NCI-H1417 treated with DMSO at 0.1 percent for 48 hours (cell line): ENCODE data around the gene OSMR.
"Not testable (repeated sequence)": the region's sequence is repeated elsewhere in the genome, so short reads cannot be mapped to it uniquely, and the experiment has no call there.

ENCODE experiments used
- DNase-seq: peaks from one replicate; lab custom pipeline; 2025; lab: John Stamatoyannopoulos, UW

Gene OSMR

GRCh38 chr5:38831117-38831516 lies 14.7 kb upstream of the OSMR start:
- DNase-seq: no peak

GRCh38 chr5:38831909-38832308 lies 13.9 kb upstream of the OSMR start:
- DNase-seq: no peak

GRCh38 chr5:38832810-38833209 lies 13.0 kb upstream of the OSMR start:
- DNase-seq: no peak

GRCh38 chr5:38835887-38836286 lies 9.9 kb upstream of the OSMR start:
- DNase-seq: no peak

DNA sequence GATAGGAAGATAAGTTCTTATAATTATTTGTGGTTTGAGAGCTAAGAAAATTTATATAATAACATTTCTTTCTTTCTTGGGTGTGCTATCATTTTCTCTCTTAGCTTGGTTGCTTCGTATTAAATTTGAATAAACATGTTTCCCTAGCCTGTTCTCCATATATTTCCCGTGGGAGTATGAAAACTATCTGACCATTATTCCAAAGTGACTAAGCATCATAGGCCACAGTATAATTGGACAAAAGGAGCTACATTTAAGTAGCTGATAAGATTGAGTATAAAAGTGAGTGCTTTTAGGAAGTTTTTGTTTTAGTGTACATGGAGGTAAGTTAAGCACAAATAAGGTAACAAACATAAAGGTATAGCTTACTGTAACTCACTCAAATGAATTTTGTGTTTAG lies 8.4 kb upstream of the OSMR start:
- no peak for DNase-seq

DNA sequence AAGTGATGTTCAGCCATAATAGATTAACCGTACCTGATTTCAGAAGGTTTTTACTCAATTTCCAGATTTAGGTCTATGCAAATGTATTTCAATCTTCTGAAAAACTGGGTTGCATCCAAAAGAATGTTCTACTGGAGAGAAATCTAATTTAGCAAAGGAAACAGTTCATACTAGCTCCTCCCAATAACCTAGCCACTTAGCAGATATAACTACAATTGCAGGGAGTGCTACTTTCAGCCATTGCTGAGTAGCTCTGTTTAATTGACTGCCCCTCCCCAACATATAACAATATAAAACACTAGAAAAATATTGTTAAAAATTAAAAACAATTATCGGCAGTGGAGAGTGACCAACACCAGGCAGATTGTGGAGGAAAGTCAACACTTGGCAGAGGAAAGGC lies 7.9 kb upstream of the OSMR start:
- no peak for DNase-seq

GRCh38 chr5:38843665-38844064 lies 2.1 kb upstream of the OSMR start:
- DNase-seq: no peak

- DNase-seq: no peak
Observed at GRCh38 chr5:38846379-38847011, 683 bp downstream of the OSMR start.

DNA sequence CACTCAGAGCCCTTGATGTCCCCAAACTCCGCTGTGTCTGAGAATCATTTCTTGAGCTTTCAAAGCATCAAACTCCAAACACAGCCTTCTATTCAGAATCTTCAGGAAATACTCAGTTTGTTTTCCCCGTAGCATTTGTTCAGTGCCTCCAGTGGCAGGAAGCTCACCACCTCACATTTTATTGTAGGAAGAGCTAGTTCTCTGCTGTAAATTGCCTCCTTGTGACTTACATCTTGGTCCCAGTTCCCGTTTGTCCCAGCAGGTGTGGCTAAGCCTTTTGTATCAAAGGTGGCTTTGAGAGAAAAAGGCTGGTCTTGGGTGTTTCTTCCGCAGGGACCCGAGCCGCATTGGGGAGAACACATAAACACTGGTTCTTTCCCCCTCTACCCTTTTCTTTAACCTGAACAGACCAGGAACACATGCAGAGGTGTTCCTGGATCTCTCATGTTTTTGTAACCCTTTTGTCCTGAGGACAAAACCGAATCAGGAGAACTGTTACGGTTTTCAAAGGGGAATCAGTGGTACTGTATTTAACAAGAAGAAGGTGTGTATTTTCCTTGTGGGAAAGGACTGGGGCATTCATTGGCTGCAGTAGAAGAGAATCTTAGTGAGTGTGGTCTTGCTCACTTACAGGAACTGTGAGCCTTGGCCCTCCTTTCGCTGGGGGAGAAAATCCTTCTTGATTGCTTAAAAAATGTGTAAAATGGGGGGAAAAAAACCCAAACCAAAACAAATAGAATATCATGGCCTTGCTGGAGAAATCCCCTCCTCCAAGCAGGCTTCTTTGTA lies 1.9 kb downstream of the OSMR start:
- DNase-seq: no peak

- no peak for DNase-seq
Observed at GRCh38 chr5:38848637-38849036, 2.8 kb downstream of the OSMR start.

GRCh38 chr5:38851640-38852039 lies 5.8 kb downstream of the OSMR start:
- not testable (repeated sequence) for DNase-seq

- no peak for DNase-seq
Observed at GRCh38 chr5:38853753-38854470, 8.1 kb downstream of the OSMR start.

- DNase-seq: no peak
Observed at GRCh38 chr5:38854907-38855306, 9.1 kb downstream of the OSMR start.

DNA sequence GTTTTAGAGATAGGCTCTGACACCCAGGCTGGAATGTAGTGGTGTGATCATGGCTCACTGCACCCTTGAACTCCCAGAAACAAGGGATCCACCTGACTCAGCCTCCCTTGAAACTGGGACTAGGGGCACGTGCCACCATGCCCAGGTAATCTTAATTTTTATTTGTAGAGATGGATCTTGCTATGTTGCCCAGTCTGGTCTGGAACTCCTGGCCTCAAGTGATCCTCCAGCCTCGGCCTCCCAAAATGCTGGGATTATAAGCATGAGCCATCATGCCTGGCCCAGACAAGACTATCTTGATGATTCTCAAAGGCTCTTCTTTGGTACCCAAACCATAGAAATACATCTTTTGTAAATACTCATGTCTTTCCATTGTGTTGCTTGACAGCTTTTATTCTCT lies 10.8 kb downstream of the OSMR start:
- DNase-seq: no peak

DNA sequence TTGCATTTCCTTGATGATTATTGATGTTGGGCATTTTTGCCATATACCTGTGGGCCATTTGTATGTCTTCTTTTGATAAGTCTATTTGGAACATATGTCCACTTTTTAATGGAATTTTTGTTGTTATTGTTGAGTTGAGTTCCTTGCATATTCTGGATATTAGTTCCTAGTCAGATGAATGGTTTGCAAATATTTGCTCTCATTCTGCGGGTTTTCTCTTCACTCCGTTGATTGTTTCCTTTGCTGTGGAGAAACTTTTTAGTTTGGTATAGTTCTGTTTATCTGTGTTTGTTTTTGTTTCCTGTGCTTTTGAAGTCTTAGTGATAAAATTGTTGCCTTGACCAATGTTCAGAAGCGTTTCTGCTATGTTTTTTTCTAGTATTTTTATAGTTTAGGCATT lies 13.0 kb downstream of the OSMR start:
- no peak for DNase-seq

GRCh38 chr5:38861986-38862770 lies 16.4 kb downstream of the OSMR start:
- DNase-seq: not testable (repeated sequence)

GRCh38 chr5:38866362-38867031 lies 20.7 kb downstream of the OSMR start:
- no peak for DNase-seq

DNA sequence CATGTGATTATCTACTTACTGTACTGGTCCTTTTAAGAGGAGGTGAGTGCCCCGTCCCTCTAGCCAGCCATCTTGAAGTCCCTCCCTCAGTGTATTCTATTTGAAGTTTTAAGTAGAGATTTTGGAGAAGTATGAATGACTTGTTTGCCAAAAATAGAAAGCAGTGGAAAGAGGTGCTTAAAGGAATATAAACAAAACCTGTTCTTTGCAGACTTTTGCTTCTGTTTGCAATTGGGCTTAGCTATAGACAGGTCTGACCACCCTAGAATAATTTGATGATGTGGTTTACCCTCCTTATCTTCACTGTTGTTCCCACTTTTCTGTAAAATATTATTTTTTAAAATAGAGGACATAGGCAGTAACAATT lies 21.2 kb downstream of the OSMR start:
- no peak for DNase-seq

DNA sequence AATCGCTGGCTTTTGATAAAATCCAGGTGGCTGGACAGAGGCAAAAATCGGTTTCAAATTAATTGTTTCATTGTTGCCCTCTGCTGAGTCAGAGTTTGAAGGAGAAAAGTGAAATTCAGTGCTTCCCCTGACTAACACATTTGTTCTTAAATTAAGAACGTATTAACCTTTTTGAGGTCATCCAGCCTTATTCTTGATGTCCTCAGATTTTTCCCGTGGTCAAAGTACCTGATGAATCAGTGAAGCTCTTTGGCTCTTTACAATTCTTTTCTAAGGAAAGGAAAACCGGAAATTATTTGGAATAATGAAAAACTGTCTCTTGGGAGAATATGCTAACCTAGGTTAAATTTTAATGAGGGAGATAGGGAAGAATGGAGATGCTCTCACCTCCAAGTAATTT lies 21.6 kb downstream of the OSMR start:
- DNase-seq: no peak

DNA sequence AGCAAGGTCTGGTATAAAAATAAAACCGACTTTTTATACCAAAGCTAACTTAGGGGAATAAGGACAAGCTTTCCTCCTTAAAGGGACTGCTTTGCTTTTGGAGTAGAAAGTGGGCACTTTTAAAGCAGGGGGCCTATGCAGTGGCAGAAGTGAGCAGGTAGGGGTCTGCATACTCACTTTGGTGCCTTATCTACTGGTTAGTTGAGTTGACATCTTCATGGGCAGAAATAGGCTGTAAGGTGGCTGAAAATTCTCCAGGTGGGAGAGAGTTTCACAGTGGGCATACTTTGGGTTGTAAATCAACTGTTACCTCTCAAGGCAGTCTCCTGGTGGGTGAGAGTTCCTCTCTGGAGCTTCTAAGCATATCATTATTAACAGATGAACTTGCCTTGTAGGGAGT lies 24.8 kb downstream of the OSMR start:
- no peak for DNase-seq

DNA sequence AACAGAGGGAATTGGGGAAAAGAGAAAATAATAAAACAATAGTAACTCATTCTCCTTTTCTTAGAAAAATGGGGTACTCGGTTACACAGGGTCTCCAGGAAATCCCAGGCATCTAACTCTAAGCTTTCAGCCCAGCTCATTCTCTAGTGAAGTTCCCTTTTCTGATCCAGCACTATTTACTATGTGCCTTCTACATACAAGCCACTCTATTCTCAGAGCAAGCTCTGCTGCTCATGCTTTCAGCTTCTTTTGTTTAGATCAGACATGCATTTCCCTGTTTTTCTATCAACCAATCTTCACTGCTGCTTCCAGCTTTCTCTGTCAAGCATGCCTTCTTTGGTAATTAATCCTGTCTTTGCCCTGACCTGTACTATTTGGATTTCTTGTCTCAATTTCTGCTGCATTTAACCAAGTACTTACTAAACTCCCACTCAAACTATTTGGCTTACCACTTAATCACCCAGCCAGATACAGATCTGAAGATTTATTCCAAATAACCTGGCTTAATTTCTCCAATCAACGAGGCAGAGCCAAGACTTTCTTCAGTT lies 25.3 kb downstream of the OSMR start:
- no peak for DNase-seq
